Activated naive CD4-positive, alpha-beta T cell treated with anti-CD3 and anti-CD28 coated beads, Interleukin-2, amount 50 U/mL, for 72 hours (primary cell): ENCODE data around the gene STAM2. TPM values are rescaled to one million over a fixed set of nuclear protein-coding genes. Genes with fewer than 3 reads are reported as not detected.
"Not testable (repeated sequence)": the region's sequence is repeated elsewhere in the genome, so short reads cannot be mapped to it uniquely, and the experiment has no call there.

ENCODE experiments used
- ATAC-seq, 2 donors: fragments of 150-1000 bp; cut with Tn5 transposase; 2 replicates each; pipeline ENCODE4 v1.10.0; 2021; ENCODE audit warnings: mild to moderate bottlenecking in 2 of 2, moderate library complexity in 2 of 2
- DNase-seq, 2 donors: peaks; one replicate each; pipeline ENCODE4 v3.0.0; 2021 to 2022; ENCODE audit warnings: low spot score in 2 of 2
- H3K27ac Mint-ChIP-seq, 2 donors: one replicate each; pipeline ENCODE4 v1.8.0; 2022; ENCODE audit warnings: mild to moderate bottlenecking in 2 of 2, mixed read lengths in 2 of 2
- H3K36me3 Mint-ChIP-seq, 2 donors: one replicate each; pipeline ENCODE4 v1.8.0; 2022; ENCODE audit warnings: mixed read lengths in 2 of 2
- H3K9me3 Mint-ChIP-seq, 2 donors: one replicate each; pipeline ENCODE4 v1.8.0; 2022; ENCODE audit warnings: mixed read lengths in 2 of 2
- total RNA-seq, 2 donors: library from RNA; stranded (reverse); gene quantifications; one replicate each; pipeline ENCODE4 v1.2.3, GENCODE V29; 2022

STAM2 gene
- total RNA-seq, 2 donors from 2014 or later: 12.2 to 13.3 TPM

DNA sequence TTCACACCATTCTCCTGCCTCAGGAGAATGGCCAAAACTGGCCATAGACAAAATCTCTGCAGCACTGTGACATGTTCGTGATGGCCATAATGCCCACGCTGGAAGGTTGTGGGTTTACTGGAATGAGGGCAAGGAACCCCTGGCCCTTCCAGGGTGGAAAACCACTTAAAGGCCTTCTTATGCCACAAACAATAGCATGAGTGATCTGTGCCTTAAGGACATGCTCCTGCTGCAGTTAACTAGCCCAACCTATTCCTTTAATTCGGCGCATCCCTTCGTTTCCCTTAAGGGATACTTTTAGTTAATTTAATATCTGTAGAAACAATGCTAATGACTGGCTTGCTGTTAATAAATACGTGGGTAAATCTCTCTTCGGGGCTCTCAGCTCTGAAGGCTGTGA, 2.1 kb upstream of the STAM2 start:
- not testable (repeated sequence) for DNase-seq, ATAC-seq, H3K9me3 Mint-ChIP-seq, H3K27ac Mint-ChIP-seq
- peaks cover 0 to 11% of the 10 kb centered on the region in 2 donors for H3K36me3 Mint-ChIP-seq

DNA sequence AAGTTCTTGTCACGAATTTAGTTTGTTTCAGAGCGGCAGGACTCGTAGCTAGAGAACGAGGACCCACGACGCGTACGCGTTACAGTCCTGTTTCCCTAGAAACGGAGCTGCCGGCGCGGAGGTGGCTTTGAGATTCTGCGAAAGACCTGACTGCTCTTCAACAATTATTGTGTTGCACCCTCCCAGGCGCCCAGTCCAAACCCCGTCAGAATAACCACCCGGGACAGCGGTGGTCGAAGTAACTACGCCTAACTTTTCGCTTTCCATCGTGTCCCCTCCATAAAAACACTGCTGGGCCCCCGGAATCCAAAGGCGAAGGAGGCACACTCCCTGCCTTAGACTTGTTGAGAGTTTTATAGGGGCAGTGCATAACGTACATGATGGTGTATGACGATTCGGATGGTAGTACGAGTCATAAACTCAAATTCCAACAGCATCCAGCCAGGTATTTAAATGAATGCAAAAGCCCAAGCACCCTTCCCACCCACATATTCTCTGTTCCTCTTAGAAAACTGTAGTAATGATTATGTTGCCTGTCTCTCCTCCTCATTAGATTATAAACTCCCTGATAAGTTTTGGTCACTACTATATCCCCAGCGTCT, 651 bp upstream of the STAM2 start:
- H3K9me3 Mint-ChIP-seq: no peaks in the 10 kb centered on the region
- ATAC-seq: peak; percentile 30 to 35

DNA sequence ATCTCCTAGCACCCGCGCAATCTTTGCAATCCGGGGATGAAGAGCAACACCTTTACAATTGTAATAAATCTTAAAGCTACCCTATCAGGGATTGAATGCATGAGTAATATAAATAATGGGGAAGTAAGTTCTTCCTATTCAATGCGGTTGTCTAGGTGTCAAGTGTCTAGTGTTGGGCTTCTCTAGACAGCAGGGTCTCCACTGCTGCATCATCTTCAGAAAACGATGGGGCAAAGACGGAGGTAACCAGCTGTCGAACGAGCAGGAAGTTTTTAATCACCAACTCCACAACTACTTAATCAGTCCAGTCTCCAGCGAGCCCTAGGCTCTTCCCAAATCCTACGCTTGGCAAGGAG, 573 bp downstream of the STAM2 start:
- H3K36me3 Mint-ChIP-seq: peaks cover 0 to 11% of the 10 kb centered on the region in 2 donors
- H3K9me3 Mint-ChIP-seq: no peaks in the 10 kb centered on the region

More for the DNA sequence above, 651 bp upstream of the STAM2 start:
- DNase-seq: no peak
- Mint-ChIP-seq H3K36me3 (peaks cover 0 to 11% of the 10 kb centered on the region in 2 donors), H3K27ac (peak overlapping the region; percentile 100)

GRCh38 chr2:152174574-152174973, 989 bp downstream of the STAM2 start:
- peak overlapping the region; percentile 100 for H3K27ac Mint-ChIP-seq
- no peaks in the 10 kb centered on the region for H3K9me3 Mint-ChIP-seq
- H3K36me3 Mint-ChIP-seq: peaks cover 1 to 11% of the 10 kb centered on the region in 2 donors
- no peak for ATAC-seq
- DNase-seq: no peak

More for the DNA sequence above, 573 bp downstream of the STAM2 start:
- ATAC-seq: peak; percentile 20 to 22
- H3K27ac Mint-ChIP-seq: peak overlapping the region; percentile 100
- DNase-seq: no peak

- Mint-ChIP-seq H3K36me3 (peaks cover 5 to 11% of the 10 kb centered on the region in 2 donors), H3K9me3 (no peaks in the 10 kb centered on the region), H3K27ac (no peak overlapping the region)
- ATAC-seq (no peak), DNase-seq (no peak)
These were observed 1.7 kb downstream of the STAM2 start for GRCh38 chr2:152173831-152174230.

- H3K27ac Mint-ChIP-seq: not testable (repeated sequence)
These were observed 3.3 kb downstream of the STAM2 start for GRCh38 chr2:152172201-152172785.

DNA sequence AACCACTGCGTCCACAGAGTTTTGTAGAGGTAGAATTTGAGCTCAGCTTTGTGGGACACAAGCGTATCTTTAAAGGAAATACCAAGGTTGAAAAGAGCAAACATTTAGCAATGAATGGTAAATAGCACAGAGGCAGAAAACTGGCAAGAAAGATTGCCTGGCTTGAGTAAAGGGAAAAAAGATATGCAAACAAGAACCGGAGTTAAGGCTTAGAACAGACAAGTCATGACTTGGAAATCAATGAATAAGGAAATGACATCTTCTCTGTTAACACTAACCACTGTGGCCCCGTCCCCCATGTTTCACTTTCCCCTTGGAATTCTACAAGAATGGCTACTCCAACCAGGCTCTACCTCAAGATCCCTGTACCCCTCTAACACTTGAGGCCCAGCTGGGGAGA, 3.8 kb downstream of the STAM2 start:
- ATAC-seq (no peak), DNase-seq (no peak)
- Mint-ChIP-seq H3K36me3 (peaks cover 5 to 11% of the 10 kb centered on the region in 2 donors), H3K9me3 (no peaks in the 10 kb centered on the region), H3K27ac (peak overlapping the region in 1 of 2 donors; percentile 10)

More at GRCh38 chr2:152172201-152172785, 3.3 kb downstream of the STAM2 start:
- DNase-seq, H3K9me3 Mint-ChIP-seq, ATAC-seq: not testable (repeated sequence)
- H3K36me3 Mint-ChIP-seq: peaks cover 5 to 11% of the 10 kb centered on the region in 2 donors

DNA sequence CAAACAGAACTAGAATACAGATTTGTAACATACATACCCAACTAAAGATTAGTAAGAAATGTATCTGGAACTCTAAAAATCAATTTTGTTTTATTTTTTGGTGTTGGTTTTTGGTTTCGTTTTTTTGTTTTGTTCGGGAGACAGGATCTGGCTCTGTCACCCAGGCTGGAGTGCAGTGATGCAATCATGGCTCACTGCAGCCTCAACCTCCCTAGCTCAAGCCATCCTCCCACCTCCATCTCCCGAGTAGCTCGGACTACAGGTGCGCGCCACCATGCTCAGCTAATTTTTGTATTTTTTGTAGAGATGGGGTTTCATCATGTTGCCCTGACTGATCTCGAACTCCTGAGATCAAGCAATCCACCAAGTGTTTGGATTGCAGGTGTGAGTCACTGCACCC, 6.4 kb downstream of the STAM2 start:
- H3K36me3 Mint-ChIP-seq, H3K27ac Mint-ChIP-seq: not testable (repeated sequence)

DNA sequence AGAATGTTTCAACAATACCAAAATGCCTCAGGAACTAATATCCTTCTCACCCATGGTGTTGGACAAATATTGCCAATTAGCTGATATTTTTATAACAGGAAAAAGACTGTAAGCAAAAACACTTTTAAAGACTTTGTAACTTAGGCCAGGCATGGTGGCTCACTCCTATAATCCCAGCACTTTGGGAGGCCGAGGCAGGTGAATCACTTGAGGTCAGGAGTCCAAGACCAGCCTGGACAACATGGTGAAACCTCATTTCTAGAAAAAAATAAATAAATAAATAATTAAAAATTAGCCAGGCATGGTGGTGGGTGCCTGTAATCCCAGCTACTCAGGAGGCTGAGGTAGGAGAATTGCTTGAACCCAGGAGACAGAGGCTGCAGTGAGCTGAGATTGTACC, 8.1 kb downstream of the STAM2 start:
- DNase-seq, H3K9me3 Mint-ChIP-seq, ATAC-seq, H3K27ac Mint-ChIP-seq, H3K36me3 Mint-ChIP-seq: not testable (repeated sequence)

More for the DNA sequence above, 6.4 kb downstream of the STAM2 start:
- not testable (repeated sequence) for H3K9me3 Mint-ChIP-seq, ATAC-seq, DNase-seq

- no peak for ATAC-seq
- no peak for DNase-seq
- Mint-ChIP-seq H3K36me3 (peaks cover 0 to 5% of the 10 kb centered on the region in 2 donors), H3K9me3 (no peaks in the 10 kb centered on the region), H3K27ac (no peak overlapping the region)
These were observed 8.5 kb downstream of the STAM2 start for GRCh38 chr2:152167065-152167464.

GRCh38 chr2:152166633-152167032, 8.9 kb downstream of the STAM2 start:
- Mint-ChIP-seq H3K27ac (no peak overlapping the region), H3K36me3 (peaks cover 2 to 6% of the 10 kb centered on the region in 2 donors), H3K9me3 (peaks cover 0 to under 1% of the 10 kb centered on the region in 2 donors)
- DNase-seq: no peak
- peak; percentile 34 to 74 for ATAC-seq

GRCh38 chr2:152165780-152166179, 9.8 kb downstream of the STAM2 start:
- H3K9me3 Mint-ChIP-seq: peaks cover 0 to 4% of the 10 kb centered on the region in 2 donors
- no peak for ATAC-seq
- H3K36me3 Mint-ChIP-seq: peaks cover 4 to 10% of the 10 kb centered on the region in 2 donors
- no peak overlapping the region for H3K27ac Mint-ChIP-seq
- DNase-seq: no peak

DNA sequence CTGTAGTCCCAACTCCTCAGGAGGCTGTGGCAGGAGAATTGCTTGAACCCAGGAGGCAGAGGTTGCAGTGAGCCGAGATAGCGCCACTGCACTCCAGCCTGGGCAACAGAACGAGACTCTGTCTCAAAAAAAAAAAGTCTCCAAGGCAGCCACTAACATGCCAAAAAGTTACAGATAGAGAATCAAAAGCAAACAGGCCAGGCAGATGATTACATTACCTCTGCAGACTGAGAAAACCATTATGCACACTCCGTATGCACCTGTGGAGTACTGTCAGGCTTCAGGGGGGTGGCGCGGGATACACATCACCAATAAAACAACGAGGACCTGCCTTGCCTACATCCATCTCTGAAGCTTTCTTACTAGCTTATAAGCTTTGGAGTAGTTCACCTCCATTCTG, 10.3 kb downstream of the STAM2 start:
- no peak for DNase-seq
- no peak for ATAC-seq
- Mint-ChIP-seq H3K9me3 (peaks cover 0 to 4% of the 10 kb centered on the region in 2 donors), H3K36me3 (peaks cover 4 to 10% of the 10 kb centered on the region in 2 donors), H3K27ac (no peak overlapping the region)

- not testable (repeated sequence) for H3K27ac Mint-ChIP-seq, H3K36me3 Mint-ChIP-seq, ATAC-seq, DNase-seq, H3K9me3 Mint-ChIP-seq
These were observed 11.9 kb downstream of the STAM2 start for GRCh38 chr2:152163669-152164068.

GRCh38 chr2:152162141-152162540, 13.4 kb downstream of the STAM2 start:
- Mint-ChIP-seq H3K27ac (no peak overlapping the region), H3K9me3 (peaks cover 0 to 4% of the 10 kb centered on the region in 2 donors), H3K36me3 (peaks cover 9 to 13% of the 10 kb centered on the region in 2 donors)
- no peak for DNase-seq
- ATAC-seq: no peak

DNA sequence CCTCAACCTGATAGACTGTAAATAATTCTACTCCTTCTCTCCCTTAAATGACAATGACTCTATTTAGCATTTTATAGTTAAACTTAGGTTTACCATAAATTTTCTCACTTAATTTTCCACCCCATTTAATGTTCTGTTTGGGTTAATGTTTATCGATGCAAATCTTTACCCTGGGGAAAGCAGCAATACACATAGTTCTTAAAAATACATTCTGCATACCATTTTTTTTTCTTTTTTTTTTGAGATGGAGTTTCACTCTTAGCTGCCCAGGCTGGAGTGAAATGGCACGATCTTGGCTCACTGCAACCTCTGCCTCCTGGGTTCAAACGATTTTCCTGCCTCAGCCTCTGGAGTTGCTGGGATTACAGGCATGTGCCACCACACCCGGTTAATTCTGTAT, 14.0 kb downstream of the STAM2 start:
- DNase-seq: no peak
- no peak overlapping the region for H3K27ac Mint-ChIP-seq
- no peak for ATAC-seq
- peaks cover 9 to 18% of the 10 kb centered on the region in 2 donors for H3K36me3 Mint-ChIP-seq
- peaks cover 0 to 4% of the 10 kb centered on the region in 2 donors for H3K9me3 Mint-ChIP-seq

GRCh38 chr2:152160378-152160777, 15.2 kb downstream of the STAM2 start:
- not testable (repeated sequence) for H3K27ac Mint-ChIP-seq, ATAC-seq, H3K9me3 Mint-ChIP-seq, DNase-seq
- peaks cover 9 to 18% of the 10 kb centered on the region in 2 donors for H3K36me3 Mint-ChIP-seq

GRCh38 chr2:152157253-152157652, 18.3 kb downstream of the STAM2 start:
- ATAC-seq: no peak
- H3K27ac Mint-ChIP-seq: no peak overlapping the region
- DNase-seq: no peak
- peaks cover 0 to 4% of the 10 kb centered on the region in 2 donors for H3K9me3 Mint-ChIP-seq
- peaks cover 9 to 18% of the 10 kb centered on the region in 2 donors for H3K36me3 Mint-ChIP-seq
